ENCODE results near the gene HHIP. TPM values are rescaled to one million over a fixed set of nuclear protein-coding genes. Genes with fewer than 3 reads are reported as not detected.
"Not testable (repeated sequence)": the region's sequence is repeated elsewhere in the genome, so short reads cannot be mapped to it uniquely, and the experiment has no call there.

Gene HHIP
- polyA plus RNA-seq, 4 donors: 2.1 to 4.8 (median 2.9) TPM

- DNase-seq (ENCODE audit: low read depth in 4 of 4, low spot score in 3 of 4): no peak
Measured at GRCh38 chr4:144748814-144749555, 103.0 kb downstream of the HHIP start.

- no peak for DNase-seq (ENCODE audit: low read depth in 4 of 4, low spot score in 3 of 4)
Measured at GRCh38 chr4:144750348-144750747, 104.4 kb downstream of the HHIP start.

GRCh38 chr4:144754562-144755410 lies 108.8 kb downstream of the HHIP start:
- no peak for DNase-seq (ENCODE audit: low read depth in 4 of 4, low spot score in 3 of 4)

GRCh38 chr4:144757969-144758368 lies 112.0 kb downstream of the HHIP start:
- DNase-seq (ENCODE audit: low read depth in 4 of 4, low spot score in 3 of 4): no peak

GRCh38 chr4:144768809-144769208 lies 122.9 kb downstream of the HHIP start:
- not testable (repeated sequence) for DNase-seq (ENCODE audit: low read depth in 4 of 4, low spot score in 3 of 4)

GRCh38 chr4:144778364-144778763 lies 132.4 kb downstream of the HHIP start:
- DNase-seq (ENCODE audit: low read depth in 4 of 4, low spot score in 3 of 4): no peak

- no peak for DNase-seq (ENCODE audit: low read depth in 4 of 4, low spot score in 3 of 4)
Measured at GRCh38 chr4:144782345-144782744, 136.4 kb downstream of the HHIP start.

DNA sequence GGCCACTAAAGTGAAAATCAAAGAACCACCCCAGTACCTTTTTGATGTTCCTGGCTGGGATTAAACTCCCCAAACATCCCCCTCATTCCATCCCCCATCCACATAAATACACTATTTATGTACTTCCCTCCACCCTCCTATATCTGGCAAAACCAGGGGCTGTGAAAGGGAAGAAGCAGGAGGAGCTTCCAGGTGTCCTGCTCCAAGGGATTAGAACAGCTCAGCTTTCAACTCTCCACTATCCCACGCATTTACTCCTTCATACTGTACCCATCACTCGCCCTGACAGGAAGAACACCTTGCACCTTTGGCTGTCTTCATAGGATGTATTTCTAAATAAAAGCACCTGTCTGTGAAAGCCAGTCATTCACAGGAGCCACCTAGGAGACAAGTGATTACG lies 140.0 kb downstream of the HHIP start:
- DNase-seq (ENCODE audit: low read depth in 4 of 4, low spot score in 3 of 4): no peak

DNA sequence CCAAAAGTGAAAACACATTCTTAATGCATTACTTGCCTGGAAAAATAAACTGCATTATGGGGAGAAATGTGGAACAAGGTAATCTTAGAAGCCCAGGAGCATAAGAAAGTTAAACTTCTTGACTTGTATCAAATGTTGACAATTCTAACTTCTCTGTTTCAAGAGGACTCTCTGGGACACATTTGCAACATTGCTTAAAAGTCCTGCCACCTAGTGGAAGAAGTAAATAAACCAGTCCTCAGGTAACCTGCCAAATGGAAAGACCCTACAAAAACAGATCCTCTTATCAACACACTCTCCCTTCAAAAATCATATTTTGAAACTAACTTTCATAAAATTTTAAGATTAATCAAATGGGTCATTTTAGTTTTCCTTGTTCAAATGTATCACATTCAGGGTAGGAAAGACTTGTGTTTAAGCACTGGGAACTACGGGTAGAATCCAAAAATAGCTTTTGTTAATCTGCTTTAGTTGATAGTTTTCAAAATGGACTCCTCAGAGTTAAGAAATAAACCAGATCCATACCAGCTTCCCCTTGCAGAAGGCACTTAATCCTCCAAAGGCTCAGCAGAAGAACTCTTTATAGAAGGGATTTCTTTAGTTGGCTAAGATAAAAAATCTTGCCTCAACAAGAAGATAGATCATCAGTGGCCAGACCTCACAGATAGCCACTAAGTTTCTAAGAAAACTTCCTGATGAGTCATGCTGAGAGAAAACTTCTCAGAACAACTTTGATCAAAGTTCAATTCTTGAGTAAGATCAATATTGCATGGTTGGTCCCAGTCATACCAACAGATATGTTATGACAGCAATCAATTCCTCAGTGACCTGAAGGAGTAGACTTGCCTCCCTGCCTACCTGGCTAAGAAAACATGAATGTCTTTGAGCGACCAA lies 141.7 kb downstream of the HHIP start:
- peak in 2 of 4 donors; percentile 21 to 31 for DNase-seq (ENCODE audit: low read depth in 4 of 4, low spot score in 3 of 4)

DNA sequence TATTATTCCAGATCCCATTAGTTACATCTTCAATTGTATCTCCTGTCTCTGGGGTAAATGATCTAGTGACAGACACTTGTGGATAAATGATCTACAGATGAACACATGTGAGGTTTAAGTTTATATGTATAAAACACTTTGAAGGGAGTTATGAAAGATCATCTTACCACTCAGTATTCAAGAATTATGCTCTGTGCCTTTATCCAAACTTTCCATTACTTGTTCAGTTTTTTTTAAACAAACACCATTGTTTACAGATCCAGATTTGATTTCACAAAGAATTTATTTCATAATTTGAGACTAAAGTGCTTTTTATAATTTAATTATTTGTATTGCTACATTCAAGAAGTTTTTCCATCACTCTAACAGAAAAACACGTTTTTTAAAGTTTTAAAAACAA lies 142.5 kb downstream of the HHIP start:
- no peak for DNase-seq (ENCODE audit: low read depth in 4 of 4, low spot score in 3 of 4)

DNA sequence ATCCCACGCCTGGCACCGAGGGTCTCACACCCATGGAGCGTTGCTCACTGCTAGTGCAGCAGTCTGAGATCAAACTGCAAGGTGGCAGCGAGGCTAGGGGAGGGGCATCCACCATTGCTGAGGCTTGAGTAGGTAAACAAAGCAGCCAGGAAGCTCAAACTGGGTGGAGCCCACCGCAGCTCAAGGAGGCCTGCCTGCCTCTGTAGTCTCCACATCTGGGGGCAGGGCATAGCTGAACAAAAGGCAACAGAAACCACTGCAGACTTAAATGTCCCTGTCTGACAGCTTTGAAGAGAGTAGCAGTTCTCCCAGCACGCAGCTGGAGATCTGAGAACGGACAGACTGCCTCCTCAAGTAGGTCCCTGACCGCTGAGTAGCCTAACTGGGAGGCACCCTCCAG lies 146.0 kb downstream of the HHIP start:
- DNase-seq (ENCODE audit: low read depth in 4 of 4, low spot score in 3 of 4): not testable (repeated sequence)

All from left renal pelvis (tissue), 4 donors.